GM06990 (cell line): Measurements from ENCODE around the gene ZNF280D.
A peak's percentile ranks its signal among the peaks of the same experiment; 100 is the strongest.

Source experiments
- DNase-seq: peaks from one replicate; pipeline ENCODE4 v3.0.0-alpha.2; 2011; ENCODE audit not compliant: insufficient read length; ENCODE audit errors: extremely low read depth
- H3K27me3 ChIP-seq: replicated peaks from 2 replicates; pipeline ENCODE4 v1.6.0; 2011; ENCODE audit warnings: low read length; ENCODE audit not compliant: control insufficient read depth, insufficient read depth
- H3K36me3 ChIP-seq: 2 replicates; pipeline ENCODE4 v1.5.1; 2011; ENCODE audit warnings: low read length; ENCODE audit not compliant: control insufficient read depth, insufficient read depth
- H3K4me3 ChIP-seq: replicated peaks from 2 replicates; pipeline ENCODE4 v1.5.1; 2011; ENCODE audit warnings: low read depth, mild to moderate bottlenecking, control low read depth, low read length
- CTCF ChIP-seq: IDR thresholded peaks from 2 replicates; pipeline ENCODE4 v1.5.1; 2011; ENCODE audit warnings: low read length, control low read depth, mild to moderate bottlenecking, inconsistent platforms; ENCODE audit not compliant: insufficient read depth, poor library complexity, severe bottlenecking

ZNF280D gene

GRCh38 chr15:56744701-56745683 lies 11.7 kb upstream of the ZNF280D start:
- no peak overlapping the region for H3K4me3 ChIP-seq
- DNase-seq, result no peak
- TF ChIP-seq CTCF, result no peak
- H3K27me3 ChIP-seq, result no peaks in the 10 kb centered on the region
- no peaks in the 10 kb centered on the region for H3K36me3 ChIP-seq

- no peak for TF ChIP-seq CTCF
- no peak overlapping the region for H3K4me3 ChIP-seq
- H3K27me3 ChIP-seq, result no peaks in the 10 kb centered on the region
- DNase-seq, result no peak
- no peaks in the 10 kb centered on the region for H3K36me3 ChIP-seq
Observed at GRCh38 chr15:56741541-56741940, 8.2 kb upstream of the ZNF280D start.

DNA sequence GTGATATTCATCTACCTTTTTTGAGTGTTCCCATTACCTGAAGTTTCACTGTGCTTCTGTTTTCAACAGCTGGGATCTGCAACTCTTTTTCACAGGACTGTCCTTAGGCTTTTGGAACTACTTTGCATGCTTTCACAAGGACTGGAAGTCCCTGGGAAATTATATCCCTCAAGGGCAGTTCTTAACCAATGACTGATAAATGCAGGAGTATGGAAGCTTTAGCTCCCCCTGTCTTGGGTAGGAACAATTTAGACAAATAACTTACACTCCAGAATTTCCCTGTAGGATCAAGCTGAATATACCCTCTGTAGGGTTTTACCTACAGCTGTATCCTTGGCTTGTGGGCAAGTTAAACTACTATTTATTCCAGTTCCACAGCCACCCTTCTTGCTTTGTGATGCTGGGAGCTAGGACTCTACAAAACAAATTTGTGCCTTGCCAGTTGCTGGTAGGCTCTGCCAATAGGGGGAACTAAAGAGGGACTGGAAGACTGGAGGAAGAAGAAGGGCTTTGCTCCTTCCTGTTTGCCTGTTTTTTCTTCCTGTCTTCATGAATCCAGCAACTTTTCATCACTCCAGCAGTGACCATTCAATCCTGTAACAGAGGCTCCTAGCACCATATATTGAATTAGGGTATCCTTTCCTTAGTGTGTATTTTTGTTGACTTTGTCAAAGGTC lies 6.8 kb upstream of the ZNF280D start:
- DNase-seq, result no peak
- Histone ChIP-seq H3K36me3 (no peaks in the 10 kb centered on the region), H3K27me3 (no peaks in the 10 kb centered on the region), H3K4me3 (no peak overlapping the region)
- peak; percentile 51 for TF ChIP-seq CTCF

DNA sequence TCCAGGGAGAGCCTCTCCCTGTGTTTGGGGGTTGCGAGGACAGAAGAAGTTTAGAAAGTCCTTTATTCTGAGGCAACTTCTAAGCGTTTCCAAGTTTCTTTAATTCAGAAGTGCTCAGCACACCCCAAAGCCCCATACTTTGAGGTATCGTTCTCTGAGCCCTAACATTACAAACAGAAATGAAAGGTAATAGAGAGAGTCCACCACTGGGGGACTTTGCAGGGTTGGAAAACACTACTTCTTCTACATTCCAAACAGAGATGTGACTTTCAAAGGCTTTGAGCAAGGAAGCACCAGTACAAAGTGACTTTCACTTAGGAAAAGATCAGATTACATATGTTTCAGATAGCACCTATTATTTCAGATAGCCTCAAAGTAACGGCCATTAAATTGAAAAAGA lies 6.2 kb upstream of the ZNF280D start:
- Histone ChIP-seq H3K36me3 (no peaks in the 10 kb centered on the region), H3K4me3 (no peak overlapping the region), H3K27me3 (no peaks in the 10 kb centered on the region)
- TF ChIP-seq CTCF, result no peak
- no peak for DNase-seq

DNA sequence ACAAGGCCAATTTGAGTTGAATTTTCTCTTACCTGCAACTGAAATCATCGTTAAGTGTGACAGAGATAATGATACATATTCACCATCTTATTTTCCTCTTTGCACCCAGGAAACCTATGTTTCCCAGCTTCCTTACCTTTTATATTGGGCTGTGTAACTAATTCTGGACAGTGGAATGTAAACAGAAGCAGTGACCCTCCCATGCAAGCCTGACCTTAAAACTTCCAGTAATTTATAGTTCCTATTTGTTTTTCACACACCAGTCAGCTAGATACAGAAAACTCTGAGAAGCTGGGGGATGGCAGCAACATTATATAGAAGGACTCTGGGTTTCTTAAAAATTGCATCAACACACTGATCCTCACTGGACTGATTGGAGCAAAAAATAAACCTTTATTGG lies 4.5 kb upstream of the ZNF280D start:
- no peak for TF ChIP-seq CTCF
- Histone ChIP-seq H3K4me3 (no peak overlapping the region), H3K36me3 (no peaks in the 10 kb centered on the region), H3K27me3 (no peaks in the 10 kb centered on the region)
- DNase-seq, result no peak
